ENCODE data around the gene EHD4.

Gene EHD4

GRCh38 chr15:41988896-41989572 is 16.7 kb upstream of the EHD4 start:
- Histone ChIP-seq H3K27me3 (ENCODE audit: control insufficient read depth in 2 of 2, insufficient read depth in 2 of 2, low read length in 2 of 2) (peaks cover 0 to 2% of the 10 kb centered on the region in 2 donors), H3K9ac (ENCODE audit: low read depth in 1 of 2, low read length in 2 of 2) (no peak overlapping the region), H3K9me3 (ENCODE audit: control insufficient read depth in 2 of 2, low read length in 2 of 2) (no peaks in the 10 kb centered on the region), H3K4me3 (ENCODE audit: low read length in 2 of 2) (no peak overlapping the region), H3K27ac (ENCODE audit: low read depth in 2 of 2, low read length in 2 of 2) (no peak overlapping the region), H3K4me1 (ENCODE audit: control insufficient read depth in 2 of 2, insufficient read depth in 2 of 2, low read length in 2 of 2) (no peaks in the 10 kb centered on the region), H3K36me3 (ENCODE audit: control insufficient read depth in 2 of 2, insufficient read depth in 2 of 2, low read length in 2 of 2) (no peaks in the 10 kb centered on the region)

- Histone ChIP-seq H3K27ac (ENCODE audit: low read depth in 2 of 2, low read length in 2 of 2) (no peak overlapping the region), H3K36me3 (ENCODE audit: control insufficient read depth in 2 of 2, insufficient read depth in 2 of 2, low read length in 2 of 2) (no peaks in the 10 kb centered on the region), H3K4me3 (ENCODE audit: low read length in 2 of 2) (no peak overlapping the region)
Observed at GRCh38 chr15:41987925-41988275, 15.5 kb upstream of the EHD4 start.

GRCh38 chr15:41987246-41987924 is 15.0 kb upstream of the EHD4 start:
- H3K36me3 ChIP-seq (ENCODE audit: control insufficient read depth in 2 of 2, insufficient read depth in 2 of 2, low read length in 2 of 2), result no peaks in the 10 kb centered on the region

More at GRCh38 chr15:41987925-41988275, 15.5 kb upstream of the EHD4 start:
- H3K9ac ChIP-seq (ENCODE audit: low read depth in 1 of 2, low read length in 2 of 2), result no peak overlapping the region
- H3K27me3 ChIP-seq (ENCODE audit: control insufficient read depth in 2 of 2, insufficient read depth in 2 of 2, low read length in 2 of 2), result peaks cover 0 to 2% of the 10 kb centered on the region in 2 donors
- no peaks in the 10 kb centered on the region for H3K4me1 ChIP-seq (ENCODE audit: control insufficient read depth in 2 of 2, insufficient read depth in 2 of 2, low read length in 2 of 2)
- H3K9me3 ChIP-seq (ENCODE audit: control insufficient read depth in 2 of 2, low read length in 2 of 2), result no peaks in the 10 kb centered on the region

GRCh38 chr15:41985236-41986160 is 13.1 kb upstream of the EHD4 start:
- Histone ChIP-seq H3K36me3 (ENCODE audit: control insufficient read depth in 2 of 2, insufficient read depth in 2 of 2, low read length in 2 of 2) (no peaks in the 10 kb centered on the region), H3K9ac (ENCODE audit: low read depth in 1 of 2, low read length in 2 of 2) (no peak overlapping the region), H3K27me3 (ENCODE audit: control insufficient read depth in 2 of 2, insufficient read depth in 2 of 2, low read length in 2 of 2) (peaks cover 0 to 2% of the 10 kb centered on the region in 2 donors), H3K27ac (ENCODE audit: low read depth in 2 of 2, low read length in 2 of 2) (no peak overlapping the region), H3K9me3 (ENCODE audit: control insufficient read depth in 2 of 2, low read length in 2 of 2) (no peaks in the 10 kb centered on the region), H3K4me1 (ENCODE audit: control insufficient read depth in 2 of 2, insufficient read depth in 2 of 2, low read length in 2 of 2) (peaks cover 4 to 9% of the 10 kb centered on the region in 2 donors), H3K4me3 (ENCODE audit: low read length in 2 of 2) (no peak overlapping the region)

More at GRCh38 chr15:41987246-41987924, 15.0 kb upstream of the EHD4 start:
- Histone ChIP-seq H3K4me3 (ENCODE audit: low read length in 2 of 2) (no peak overlapping the region), H3K9me3 (ENCODE audit: control insufficient read depth in 2 of 2, low read length in 2 of 2) (no peaks in the 10 kb centered on the region), H3K4me1 (ENCODE audit: control insufficient read depth in 2 of 2, insufficient read depth in 2 of 2, low read length in 2 of 2) (no peaks in the 10 kb centered on the region), H3K9ac (ENCODE audit: low read depth in 1 of 2, low read length in 2 of 2) (no peak overlapping the region), H3K27me3 (ENCODE audit: control insufficient read depth in 2 of 2, insufficient read depth in 2 of 2, low read length in 2 of 2) (peaks cover 0 to 2% of the 10 kb centered on the region in 2 donors), H3K27ac (ENCODE audit: low read depth in 2 of 2, low read length in 2 of 2) (no peak overlapping the region)

GRCh38 chr15:41984622-41985021 is 12.3 kb upstream of the EHD4 start:
- Histone ChIP-seq H3K9me3 (ENCODE audit: control insufficient read depth in 2 of 2, low read length in 2 of 2) (no peaks in the 10 kb centered on the region), H3K9ac (ENCODE audit: low read depth in 1 of 2, low read length in 2 of 2) (no peak overlapping the region), H3K27ac (ENCODE audit: low read depth in 2 of 2, low read length in 2 of 2) (no peak overlapping the region), H3K27me3 (ENCODE audit: control insufficient read depth in 2 of 2, insufficient read depth in 2 of 2, low read length in 2 of 2) (no peaks in the 10 kb centered on the region), H3K4me3 (ENCODE audit: low read length in 2 of 2) (no peak overlapping the region), H3K4me1 (ENCODE audit: control insufficient read depth in 2 of 2, insufficient read depth in 2 of 2, low read length in 2 of 2) (peaks cover 9 to 18% of the 10 kb centered on the region in 2 donors), H3K36me3 (ENCODE audit: control insufficient read depth in 2 of 2, insufficient read depth in 2 of 2, low read length in 2 of 2) (no peaks in the 10 kb centered on the region)

- H3K4me3 ChIP-seq (ENCODE audit: low read length in 2 of 2), result no peak overlapping the region
- no peak overlapping the region for H3K27ac ChIP-seq (ENCODE audit: low read depth in 2 of 2, low read length in 2 of 2)
- H3K9ac ChIP-seq (ENCODE audit: low read depth in 1 of 2, low read length in 2 of 2), result no peak overlapping the region
- H3K4me1 ChIP-seq (ENCODE audit: control insufficient read depth in 2 of 2, insufficient read depth in 2 of 2, low read length in 2 of 2), result peaks cover 9 to 24% of the 10 kb centered on the region in 2 donors
- H3K27me3 ChIP-seq (ENCODE audit: control insufficient read depth in 2 of 2, insufficient read depth in 2 of 2, low read length in 2 of 2), result no peaks in the 10 kb centered on the region
- no peaks in the 10 kb centered on the region for H3K36me3 ChIP-seq (ENCODE audit: control insufficient read depth in 2 of 2, insufficient read depth in 2 of 2, low read length in 2 of 2)
- no peaks in the 10 kb centered on the region for H3K9me3 ChIP-seq (ENCODE audit: control insufficient read depth in 2 of 2, low read length in 2 of 2)
Observed at GRCh38 chr15:41983621-41984571, 11.5 kb upstream of the EHD4 start.

GRCh38 chr15:41983221-41983620 is 10.9 kb upstream of the EHD4 start:
- peaks cover 9 to 25% of the 10 kb centered on the region in 2 donors for H3K4me1 ChIP-seq (ENCODE audit: control insufficient read depth in 2 of 2, insufficient read depth in 2 of 2, low read length in 2 of 2)
- H3K9ac ChIP-seq (ENCODE audit: low read depth in 1 of 2, low read length in 2 of 2), result no peak overlapping the region
- H3K27ac ChIP-seq (ENCODE audit: low read depth in 2 of 2, low read length in 2 of 2), result no peak overlapping the region
- no peak overlapping the region for H3K4me3 ChIP-seq (ENCODE audit: low read length in 2 of 2)
- no peaks in the 10 kb centered on the region for H3K27me3 ChIP-seq (ENCODE audit: control insufficient read depth in 2 of 2, insufficient read depth in 2 of 2, low read length in 2 of 2)
- H3K9me3 ChIP-seq (ENCODE audit: control insufficient read depth in 2 of 2, low read length in 2 of 2), result no peaks in the 10 kb centered on the region
- no peaks in the 10 kb centered on the region for H3K36me3 ChIP-seq (ENCODE audit: control insufficient read depth in 2 of 2, insufficient read depth in 2 of 2, low read length in 2 of 2)

GRCh38 chr15:41982133-41982930 is 10.0 kb upstream of the EHD4 start:
- Histone ChIP-seq H3K4me1 (ENCODE audit: control insufficient read depth in 2 of 2, insufficient read depth in 2 of 2, low read length in 2 of 2) (peaks cover 9 to 25% of the 10 kb centered on the region in 2 donors), H3K27ac (ENCODE audit: low read depth in 2 of 2, low read length in 2 of 2) (no peak overlapping the region), H3K4me3 (ENCODE audit: low read length in 2 of 2) (no peak overlapping the region), H3K9me3 (ENCODE audit: control insufficient read depth in 2 of 2, low read length in 2 of 2) (no peaks in the 10 kb centered on the region), H3K36me3 (ENCODE audit: control insufficient read depth in 2 of 2, insufficient read depth in 2 of 2, low read length in 2 of 2) (no peaks in the 10 kb centered on the region), H3K9ac (ENCODE audit: low read depth in 1 of 2, low read length in 2 of 2) (no peak overlapping the region), H3K27me3 (ENCODE audit: control insufficient read depth in 2 of 2, insufficient read depth in 2 of 2, low read length in 2 of 2) (no peaks in the 10 kb centered on the region)

All from mucosa of rectum (tissue), 2 donors.